Keratinocyte (primary cell): Measurements from ENCODE around the gene DLEC1.

Experiments used
- CTCF ChIP-seq, 3 experiments: IDR thresholded peaks in 1 of 3; conservative IDR thresholded peaks in 1 of 3; optimal IDR thresholded peaks in 1 of 3; 2 replicates in 2 of 3; 3 replicates in 1 of 3; pipeline versions ENCODE3 to v1.5.1; 2011; ENCODE audit warnings: low read length in 3 of 3, mild to moderate bottlenecking in 3 of 3, moderate library complexity in 2 of 3, control low read depth in 1 of 3, inconsistent platforms in 1 of 3; ENCODE audit not compliant: insufficient read depth in 2 of 3; ENCODE audit errors: extremely low read depth in 1 of 3
- EZH2 ChIP-seq: IDR thresholded peaks from one replicate; pipeline ENCODE4 v1.6.1; 2012; ENCODE audit warnings: inconsistent platforms, mild to moderate bottlenecking, low read length, moderate library complexity

- TF ChIP-seq CTCF (optimal IDR thresholded peaks at IDR 0.05 in 1 of 3, IDR thresholded peaks at IDR 0.05 in 1 of 3, conservative IDR thresholded peaks at IDR 0.05 in 1 of 3; ENCODE audit: extremely low read depth in 1 of 3, insufficient read depth in 2 of 3, low read length in 3 of 3) (no peak), EZH2 (no peak)
Measured at GRCh38 chr3:38051131-38051530, 12.1 kb downstream of the DLEC1 start.
